DMS153 treated with DMSO at 0.1 percent for 48 hours (cell line): ENCODE measurements around the gene GRHL1.
"Not testable (repeated sequence)": the region's sequence is repeated elsewhere in the genome, so short reads cannot be mapped to it uniquely, and the experiment has no call there.

Experiments
- DNase-seq: peaks from one replicate; lab custom pipeline; 2025; ENCODE audit not compliant: unreplicated experiment; lab: John Stamatoyannopoulos, UW

GRHL1 gene

DNA sequence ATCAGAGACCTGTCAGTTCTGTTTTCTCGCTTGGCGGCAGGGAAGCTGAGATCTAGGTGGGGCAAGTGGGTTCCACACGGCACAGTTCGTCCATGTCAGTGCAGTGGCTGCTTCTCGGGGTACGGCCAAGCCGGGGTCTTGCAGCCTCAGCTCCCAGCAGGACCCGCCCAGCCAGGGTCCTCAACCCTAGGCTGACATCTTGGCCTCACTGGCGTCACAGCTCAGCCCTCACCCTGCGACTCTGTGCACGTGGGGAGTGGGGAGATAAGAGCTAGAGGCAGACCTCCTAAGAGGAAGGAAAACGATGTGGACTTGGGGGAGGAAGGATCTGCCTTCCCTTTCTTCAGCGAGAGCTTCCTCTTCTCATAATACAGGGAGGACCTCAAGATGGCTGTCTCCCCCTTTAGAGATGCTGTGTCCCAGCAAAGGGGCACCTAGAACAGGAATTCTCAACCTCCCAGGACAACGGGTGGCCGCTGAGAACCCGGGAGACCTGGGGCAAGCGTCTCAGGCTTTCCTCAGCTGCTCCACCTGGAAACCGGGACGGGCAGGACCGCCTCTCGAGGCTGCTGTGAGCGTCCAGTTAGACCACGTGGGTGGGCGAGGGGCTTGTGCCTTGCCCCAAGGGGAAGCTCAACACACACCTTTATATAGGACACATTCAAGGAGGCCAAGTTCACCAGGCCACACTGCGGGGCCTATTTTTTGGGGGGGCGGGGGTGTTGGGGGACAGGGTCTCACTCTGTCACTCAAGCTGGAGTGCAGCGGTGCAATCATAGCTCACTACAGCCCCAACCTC is 68.3 kb downstream of the GRHL1 start:
- no peak for DNase-seq

GRCh38 chr2:10022041-10022421 is 70.5 kb downstream of the GRHL1 start:
- no peak for DNase-seq

DNA sequence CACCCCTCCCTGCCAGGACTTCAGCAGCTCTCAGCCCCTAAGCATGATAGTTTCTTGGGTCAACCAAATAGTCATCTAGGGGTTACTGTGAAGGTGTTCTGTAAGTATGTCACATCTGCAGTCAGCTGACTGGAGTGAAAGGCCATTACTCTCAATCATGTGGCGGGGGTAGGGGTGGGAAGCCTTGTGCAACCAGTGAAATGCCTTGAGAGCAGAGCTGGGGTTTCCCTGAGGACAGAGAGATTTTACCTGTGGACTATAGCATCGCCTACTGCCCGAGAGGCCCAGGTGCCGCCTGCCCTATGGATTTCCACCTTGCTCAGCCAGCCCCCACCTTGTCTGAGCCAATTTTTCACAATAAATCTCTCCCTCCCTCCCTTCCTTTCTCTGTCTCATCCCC is 71.0 kb downstream of the GRHL1 start:
- DNase-seq = no peak

DNA sequence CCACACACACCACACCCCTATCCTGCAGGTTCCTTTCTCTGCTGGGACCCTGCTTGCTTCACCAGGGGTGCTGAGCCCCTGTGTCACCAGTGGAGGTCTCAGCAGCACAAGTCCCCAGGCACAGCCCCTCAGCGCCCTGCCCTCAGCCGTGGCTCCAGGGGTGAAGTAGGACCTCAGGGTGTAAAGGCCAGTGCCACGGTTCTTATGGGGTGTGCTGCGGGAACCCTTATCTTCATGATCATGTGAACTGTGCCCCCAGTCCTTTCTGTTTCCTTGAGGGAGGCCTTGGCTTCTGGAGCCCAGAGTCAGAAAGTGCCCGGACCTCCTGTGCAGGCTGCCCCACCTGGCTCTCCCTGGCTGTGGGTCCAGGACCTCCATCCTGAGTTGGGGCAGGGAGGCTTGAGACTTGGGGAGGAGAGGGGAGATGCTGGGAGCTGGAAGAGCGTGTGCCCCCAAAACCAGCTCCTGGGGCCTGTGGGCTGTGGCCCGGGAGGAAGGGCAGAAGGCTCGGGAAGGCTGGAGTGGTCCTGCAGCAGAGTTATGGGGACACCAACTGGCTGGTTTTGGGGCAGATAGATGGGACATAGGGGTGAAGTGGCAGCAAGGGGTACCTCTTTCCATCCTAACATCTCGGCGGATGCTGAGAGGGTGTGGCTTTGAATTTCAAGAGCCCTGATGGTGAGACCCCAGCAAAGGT is 71.6 kb downstream of the GRHL1 start:
- no peak for DNase-seq

DNA sequence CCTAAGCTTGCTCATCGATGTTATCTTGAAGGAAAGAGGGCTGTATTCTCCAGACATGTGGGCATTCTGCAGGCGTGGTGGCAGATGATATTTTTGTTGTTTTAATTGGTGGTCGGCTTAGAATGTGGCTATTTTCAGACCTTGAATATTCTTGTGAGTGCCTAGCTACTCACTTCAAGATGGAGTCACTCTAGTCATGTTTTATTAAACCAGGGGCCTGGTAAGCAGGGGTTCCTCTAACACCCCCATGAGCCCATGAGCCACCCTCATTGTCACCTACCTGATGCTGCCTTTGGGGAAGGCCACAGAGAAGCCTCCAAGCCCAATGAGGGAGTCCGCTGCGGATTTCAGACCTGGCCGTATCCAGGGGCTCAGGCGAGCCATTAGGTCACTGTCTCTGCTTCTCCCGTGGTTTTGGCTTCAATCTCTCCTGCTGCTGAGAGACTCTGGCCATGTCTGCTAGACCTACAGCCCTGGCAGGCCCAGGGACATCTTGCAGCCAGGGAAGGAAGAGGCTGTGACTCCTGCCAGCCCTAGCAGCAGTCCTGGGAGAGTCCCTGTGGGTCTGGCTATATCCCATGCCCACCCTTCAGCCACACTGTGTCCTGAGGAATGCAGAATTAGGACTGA is 75.6 kb downstream of the GRHL1 start:
- no peak for DNase-seq

DNA sequence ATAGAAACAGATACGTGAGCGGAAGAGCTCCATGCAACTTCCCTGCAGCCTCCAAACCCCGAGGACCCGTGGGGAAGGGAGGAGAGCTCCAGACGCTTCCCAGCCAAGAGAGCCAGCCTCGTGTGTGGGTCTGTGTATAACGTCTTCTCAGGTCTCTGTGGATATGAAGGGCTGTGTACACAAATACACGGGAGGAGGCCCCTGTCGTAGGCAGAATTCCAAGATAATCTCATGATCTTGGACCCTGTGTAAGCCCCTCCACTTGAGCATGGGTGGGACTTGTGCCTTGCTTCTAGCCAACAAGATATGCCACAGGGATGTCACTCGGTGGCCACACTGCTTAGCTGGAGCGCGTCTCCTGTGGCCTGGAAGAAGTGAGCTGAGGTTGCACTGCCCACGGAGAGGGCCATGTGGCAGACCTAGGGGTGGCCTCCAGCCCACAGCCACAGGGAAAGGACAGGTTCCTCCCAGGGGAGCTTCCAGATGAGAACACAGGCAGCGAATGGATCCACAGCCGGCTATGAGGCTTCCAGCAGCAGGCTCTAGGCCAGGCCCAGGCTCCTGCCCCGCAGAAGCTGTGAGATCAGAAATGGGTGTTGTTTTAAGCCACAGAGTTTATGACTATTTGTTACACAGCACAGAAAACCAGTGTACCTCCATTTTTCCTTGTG is 76.3 kb downstream of the GRHL1 start:
- no peak for DNase-seq

GRCh38 chr2:10028407-10028987 is 77.0 kb downstream of the GRHL1 start:
- DNase-seq = no peak

DNA sequence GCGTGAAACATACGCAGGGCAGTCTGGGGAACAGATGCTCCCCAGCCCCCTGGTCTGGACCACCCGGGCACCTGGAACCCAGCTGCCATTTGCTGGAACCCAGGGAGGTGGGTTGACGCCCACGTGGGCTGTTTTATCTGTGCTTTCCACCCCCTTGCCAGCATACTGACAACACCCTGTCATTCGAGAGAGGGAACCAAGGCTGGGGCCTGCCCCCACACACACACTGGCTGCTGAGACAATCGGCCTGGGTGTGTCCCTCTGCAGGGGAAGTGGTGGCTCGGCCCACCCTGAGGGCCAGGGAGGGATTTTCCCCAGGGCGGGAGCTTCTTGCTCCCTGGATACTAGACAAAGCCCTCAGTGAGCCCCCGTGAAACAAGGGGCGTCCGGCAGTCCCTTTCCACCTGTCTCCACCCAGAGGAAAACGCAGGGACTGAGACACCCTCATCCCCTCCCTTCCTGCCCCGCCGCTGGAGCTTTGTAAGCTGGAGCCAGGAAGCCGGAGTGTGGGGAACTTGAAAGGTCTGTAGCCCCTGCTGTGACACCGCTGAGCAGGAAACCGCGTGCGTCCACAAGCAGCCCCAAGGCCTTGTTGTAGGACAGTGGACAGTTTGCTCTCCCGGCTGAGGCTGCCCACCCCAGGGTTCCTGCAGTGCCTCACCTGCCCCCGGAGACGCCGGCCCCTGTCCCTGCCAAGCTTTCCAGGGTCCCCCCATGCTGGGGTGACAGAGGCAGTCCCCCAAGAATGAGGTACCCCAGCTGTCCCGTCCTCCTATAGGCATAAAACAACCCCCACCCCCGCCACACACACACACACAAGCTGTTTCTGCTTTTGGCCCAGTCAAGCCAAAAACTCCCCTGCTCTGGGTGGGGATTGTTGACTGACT is 77.7 kb downstream of the GRHL1 start:
- DNase-seq = peak; percentile 18

GRCh38 chr2:10029875-10030223 is 78.4 kb downstream of the GRHL1 start:
- no peak for DNase-seq

GRCh38 chr2:10030311-10030736 is 78.8 kb downstream of the GRHL1 start:
- peak; percentile 60 for DNase-seq

DNA sequence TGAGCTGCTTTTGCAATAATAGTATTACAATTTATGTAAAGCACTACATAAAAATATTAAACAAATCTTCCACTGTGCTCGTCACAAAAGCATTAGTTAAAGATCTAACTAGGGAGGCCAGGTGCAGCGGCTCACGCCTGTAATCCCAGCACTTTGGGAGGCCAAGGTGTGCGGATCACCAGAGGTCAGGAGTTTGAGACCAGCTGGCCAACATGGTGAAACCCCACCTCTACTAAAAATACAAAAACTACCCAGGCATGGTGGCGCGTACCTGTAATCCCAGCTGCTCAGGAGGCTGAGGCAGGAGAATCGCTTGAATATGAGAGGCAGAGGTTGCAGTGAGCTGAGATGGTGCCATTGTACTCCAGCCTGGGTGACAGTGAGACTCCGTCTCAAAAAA is 79.3 kb downstream of the GRHL1 start:
- not testable (repeated sequence) for DNase-seq

DNA sequence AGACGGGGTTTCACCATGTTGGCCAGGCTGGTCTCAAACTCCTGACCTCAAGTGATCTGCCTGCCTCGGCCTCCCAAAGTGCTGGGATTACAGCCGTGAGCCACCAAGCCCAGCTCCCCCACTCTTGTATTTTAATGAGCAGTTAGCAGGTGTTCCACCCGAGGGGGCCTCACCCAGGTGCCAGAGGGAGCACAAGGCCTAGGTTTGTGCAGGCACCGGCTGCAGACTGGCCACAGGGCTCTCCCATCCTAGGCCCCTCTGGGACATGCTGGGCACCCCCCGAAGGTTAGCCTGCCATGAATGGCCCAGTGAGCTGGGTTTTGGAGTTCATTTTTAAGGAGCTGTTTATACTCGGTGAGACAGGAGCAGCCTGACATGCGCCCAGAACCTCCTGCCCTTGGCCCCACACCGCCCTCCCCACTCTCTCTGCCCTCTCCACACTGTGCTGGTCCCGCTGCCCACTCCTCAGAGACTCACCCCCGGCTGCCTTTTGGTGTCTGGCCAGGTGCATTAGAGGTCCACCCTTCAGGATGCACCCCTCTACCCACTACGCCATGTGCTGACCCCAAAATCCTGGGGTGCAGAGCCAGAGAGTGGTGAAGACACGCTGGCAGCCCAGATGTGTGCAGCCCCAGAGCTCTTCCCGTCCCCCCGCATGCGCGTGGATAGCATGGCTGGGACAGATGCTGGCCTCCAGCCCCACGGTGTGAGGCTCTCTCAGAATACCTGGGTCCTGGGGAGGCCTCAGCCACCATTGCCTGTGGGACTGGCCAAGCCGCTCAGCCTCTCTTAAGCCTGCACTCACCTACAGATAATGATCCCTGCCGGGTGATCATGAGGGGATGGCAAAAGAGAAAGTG is 80.6 kb downstream of the GRHL1 start:
- DNase-seq = no peak

GRCh38 chr2:10032746-10033105 is 81.2 kb downstream of the GRHL1 start:
- DNase-seq = no peak

DNA sequence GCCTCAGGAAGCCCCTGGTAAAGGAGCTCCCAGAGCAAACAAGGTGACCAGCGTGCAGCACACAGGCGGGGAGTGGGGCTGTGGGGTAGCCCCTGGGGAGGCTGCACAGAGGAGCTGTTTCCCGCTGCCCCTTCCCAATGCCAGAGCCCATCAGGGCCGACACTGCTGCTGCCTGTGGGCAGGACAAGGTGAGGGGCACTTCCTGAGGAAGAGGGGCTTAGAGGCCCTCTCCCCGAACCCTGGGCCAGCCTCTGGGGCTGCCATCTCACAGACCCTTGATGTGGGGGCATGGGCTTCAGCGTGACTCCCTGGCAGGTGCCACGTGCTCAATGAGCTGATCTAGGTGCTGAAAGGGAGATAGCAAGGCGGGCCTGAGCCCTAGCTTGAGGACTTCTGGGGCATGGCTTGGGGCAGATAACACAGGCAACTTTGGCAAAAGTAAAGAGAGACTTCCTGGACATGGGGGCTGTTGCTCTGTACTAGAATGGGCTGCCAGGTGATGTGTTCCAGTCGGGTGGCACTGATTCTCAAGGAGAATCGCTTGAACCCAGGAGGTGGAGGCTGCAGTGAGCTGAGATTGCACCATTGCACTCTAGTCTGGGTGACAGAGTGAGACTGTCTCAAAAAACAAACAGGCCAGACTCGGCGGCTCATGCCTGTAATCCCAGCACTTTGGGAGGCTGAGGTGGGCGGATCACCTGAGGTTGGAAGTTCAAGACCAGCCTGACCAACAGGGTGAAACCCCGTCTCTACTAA is 81.9 kb downstream of the GRHL1 start:
- DNase-seq = no peak

DNA sequence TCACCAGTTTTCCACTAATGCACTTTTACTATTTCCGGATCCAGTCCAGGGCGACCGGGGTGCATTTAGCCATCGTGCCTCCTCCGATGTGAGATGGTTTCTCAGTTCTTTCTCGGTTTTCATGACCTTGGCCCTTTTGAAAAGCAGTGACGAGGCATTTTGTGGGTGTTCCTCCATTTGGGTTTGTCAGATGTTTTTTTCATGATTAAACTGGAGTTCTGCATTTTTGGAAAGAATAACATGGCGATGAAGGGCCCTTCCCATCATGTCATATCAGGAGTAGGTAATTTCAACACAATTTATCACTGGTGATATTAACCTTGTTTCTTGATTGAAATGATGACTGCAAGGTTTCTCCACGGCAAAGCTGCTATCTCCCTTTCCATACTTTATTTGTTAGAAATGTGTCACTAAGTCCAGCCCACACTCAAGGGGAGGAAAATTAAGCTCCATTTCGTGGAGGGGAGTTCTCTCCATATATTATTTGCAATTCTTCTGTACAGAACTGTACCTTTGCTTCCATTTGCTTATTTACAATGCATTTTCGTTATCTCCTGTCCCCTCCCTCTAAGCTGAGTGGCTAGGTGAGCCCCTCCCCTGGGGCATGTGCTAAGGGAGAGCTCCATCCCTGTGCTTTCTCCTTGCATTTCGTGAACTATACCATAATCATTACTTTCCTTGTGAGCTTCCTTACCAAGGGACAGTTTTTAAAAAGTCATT is 83.0 kb downstream of the GRHL1 start:
- no peak for DNase-seq

- DNase-seq = no peak
These were observed 83.5 kb downstream of the GRHL1 start for GRCh38 chr2:10035053-10035422.

DNA sequence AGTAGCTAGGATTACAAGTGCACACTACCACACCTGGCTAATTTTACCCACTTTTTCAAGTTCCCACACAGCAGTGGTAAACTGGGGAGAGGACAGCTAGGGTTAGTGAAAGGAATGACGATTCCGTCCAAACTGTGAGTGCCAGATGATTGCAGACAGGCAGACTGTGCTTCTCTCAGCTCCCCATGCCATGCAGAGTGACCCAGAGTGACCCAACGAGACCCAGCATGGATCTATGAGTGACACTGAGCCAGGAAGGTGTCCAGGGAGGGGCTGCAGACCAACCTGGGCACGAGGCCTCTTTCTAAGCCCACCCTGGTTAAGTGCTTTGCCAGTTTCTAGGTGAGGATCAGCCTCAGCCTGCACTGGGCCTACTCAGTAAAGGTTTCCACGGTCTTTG is 84.1 kb downstream of the GRHL1 start:
- no peak for DNase-seq
